ENCODE results near the gene MOGAT3. TPM values are rescaled to one million over a fixed set of nuclear protein-coding genes. Genes with fewer than 3 reads are reported as not detected.

The MOGAT3 gene
- polyA plus RNA-seq, 3 donors from 2014 or later = not detected

- Mint-ChIP-seq H3K36me3 (peaks cover 0 to 17% (median 3%) of the 10 kb centered on the region in 3 donors), H3K4me3 (no peak overlapping the region), H3K27ac (no peak overlapping the region), H3K27me3 (ENCODE audit: low read depth in 3 of 3) (peaks cover 7 to 10% (median 8%) of the 10 kb centered on the region in 3 donors), H3K4me1 (peaks cover 26 to 33% of the 10 kb centered on the region in 2 donors), H3K9me3 (no peaks in the 10 kb centered on the region)
- no peak for DNase-seq
Measured at GRCh38 chr7:101222275-101222830, 21.5 kb upstream of the MOGAT3 start.

GRCh38 chr7:101220295-101220694 is 19.5 kb upstream of the MOGAT3 start:
- Mint-ChIP-seq H3K27me3 (ENCODE audit: low read depth in 3 of 3) (peaks cover 8 to 16% (median 10%) of the 10 kb centered on the region in 3 donors), H3K4me3 (peak overlapping the region in 3 of 5 donors; percentile 29 to 59 (median 49)), H3K36me3 (peaks cover 0 to 14% (median 3%) of the 10 kb centered on the region in 3 donors), H3K27ac (no peak overlapping the region), H3K4me1 (peaks cover 39 to 44% of the 10 kb centered on the region in 2 donors), H3K9me3 (no peaks in the 10 kb centered on the region)
- DNase-seq = no peak

- Mint-ChIP-seq H3K27me3 (ENCODE audit: low read depth in 3 of 3) (peaks cover 8 to 16% (median 12%) of the 10 kb centered on the region in 3 donors), H3K4me3 (peak overlapping the region; percentile 90 to 98 (median 96)), H3K36me3 (no peaks in the 10 kb centered on the region), H3K4me1 (peaks cover 39 to 44% of the 10 kb centered on the region in 2 donors), H3K9me3 (no peaks in the 10 kb centered on the region), H3K27ac (peak overlapping the region; percentile 86 to 98 (median 95))
- no peak for DNase-seq
Measured at GRCh38 chr7:101218236-101219125, 17.6 kb upstream of the MOGAT3 start.

GRCh38 chr7:101217388-101218235 is 16.8 kb upstream of the MOGAT3 start, which contains the start of the genes PLOD3 and ZNHIT1:
PLOD3 (minus strand) TSS chr7:101217581; CDS start chr7:101217274, 307 bp downstream.
ZNHIT1 (plus strand) TSS chr7:101218165; CDS start chr7:101218196, 31 bp downstream.
- Mint-ChIP-seq H3K9me3 (no peaks in the 10 kb centered on the region), H3K4me1 (peaks cover 39 to 44% of the 10 kb centered on the region in 2 donors), H3K27me3 (ENCODE audit: low read depth in 3 of 3) (peaks cover 8 to 16% (median 12%) of the 10 kb centered on the region in 3 donors), H3K27ac (peak within 1 kb of the TSS; percentile 86 to 98 (median 95)), H3K36me3 (no peaks in the 10 kb centered on the region), H3K4me3 (peak within 1 kb of the TSS; percentile 90 to 98 (median 96))
- DNase-seq = peak; percentile 97 to 98 (median 97)

GRCh38 chr7:101216860-101217387 is 16.1 kb upstream of the MOGAT3 start:
- peak in 1 of 3 donors; percentile 7 for DNase-seq
- peaks cover 8 to 16% (median 12%) of the 10 kb centered on the region in 3 donors for H3K27me3 Mint-ChIP-seq (ENCODE audit: low read depth in 3 of 3)
- H3K4me3 Mint-ChIP-seq = peak overlapping the region; percentile 90 to 98 (median 96)
- peaks cover 39 to 44% of the 10 kb centered on the region in 2 donors for H3K4me1 Mint-ChIP-seq
- no peaks in the 10 kb centered on the region for H3K36me3 Mint-ChIP-seq
- H3K27ac Mint-ChIP-seq = peak overlapping the region in 5 of 6 donors; percentile 88 to 95 (median 95)
- no peaks in the 10 kb centered on the region for H3K9me3 Mint-ChIP-seq

GRCh38 chr7:101216001-101216859 is 15.4 kb upstream of the MOGAT3 start:
- Mint-ChIP-seq H3K27ac (peak overlapping the region; percentile 0 to 89 (median 86)), H3K9me3 (no peaks in the 10 kb centered on the region), H3K27me3 (ENCODE audit: low read depth in 3 of 3) (peaks cover 8 to 16% (median 12%) of the 10 kb centered on the region in 3 donors), H3K4me1 (peaks cover 39 to 44% of the 10 kb centered on the region in 2 donors), H3K4me3 (peak overlapping the region; percentile 89 to 98 (median 94)), H3K36me3 (no peaks in the 10 kb centered on the region)
- DNase-seq = peak in 2 of 3 donors; percentile 12 to 23

- Mint-ChIP-seq H3K27ac (no peak overlapping the region), H3K4me1 (peaks cover 11 to 16% of the 10 kb centered on the region in 2 donors), H3K4me3 (no peak overlapping the region), H3K9me3 (no peaks in the 10 kb centered on the region), H3K27me3 (ENCODE audit: low read depth in 3 of 3) (peaks cover 0 to 6% (median 4%) of the 10 kb centered on the region in 3 donors), H3K36me3 (peaks cover 5 to 14% (median 6%) of the 10 kb centered on the region in 3 donors)
- no peak for DNase-seq
Measured at GRCh38 chr7:101212014-101212413, 11.2 kb upstream of the MOGAT3 start.

GRCh38 chr7:101211501-101211900 is 10.7 kb upstream of the MOGAT3 start:
- Mint-ChIP-seq H3K4me3 (no peak overlapping the region), H3K36me3 (peaks cover 5 to 14% (median 6%) of the 10 kb centered on the region in 3 donors), H3K27me3 (ENCODE audit: low read depth in 3 of 3) (peaks cover 0 to 4% (median 0%) of the 10 kb centered on the region in 3 donors), H3K27ac (no peak overlapping the region), H3K4me1 (peaks cover 6 to 12% of the 10 kb centered on the region in 2 donors), H3K9me3 (no peaks in the 10 kb centered on the region)
- no peak for DNase-seq

GRCh38 chr7:101210143-101210542 is 9.3 kb upstream of the MOGAT3 start:
- no peaks in the 10 kb centered on the region for H3K9me3 Mint-ChIP-seq
- H3K27ac Mint-ChIP-seq = no peak overlapping the region
- peaks cover 0 to 6% (median 0%) of the 10 kb centered on the region in 3 donors for H3K27me3 Mint-ChIP-seq (ENCODE audit: low read depth in 3 of 3)
- no peak overlapping the region for H3K4me3 Mint-ChIP-seq
- H3K36me3 Mint-ChIP-seq = peaks cover 5 to 14% (median 6%) of the 10 kb centered on the region in 3 donors
- peaks cover 0 to 2% of the 10 kb centered on the region in 2 donors for H3K4me1 Mint-ChIP-seq
- DNase-seq = no peak

- DNase-seq = no peak
- Mint-ChIP-seq H3K36me3 (peaks cover 5 to 14% (median 6%) of the 10 kb centered on the region in 3 donors), H3K9me3 (no peaks in the 10 kb centered on the region), H3K27me3 (ENCODE audit: low read depth in 3 of 3) (peaks cover 0 to 4% (median 1%) of the 10 kb centered on the region in 3 donors), H3K27ac (peak overlapping the region in 1 of 6 donors; percentile 58), H3K4me3 (no peak overlapping the region), H3K4me1 (peaks cover 0 to 1% of the 10 kb centered on the region in 2 donors)
Measured at GRCh38 chr7:101208794-101209193, 8.0 kb upstream of the MOGAT3 start.

- DNase-seq = no peak
- no peak overlapping the region for H3K4me3 Mint-ChIP-seq
- peak overlapping the region in 1 of 6 donors; percentile 40 for H3K27ac Mint-ChIP-seq
- peaks cover 0 to 1% of the 10 kb centered on the region in 2 donors for H3K4me1 Mint-ChIP-seq
- H3K27me3 Mint-ChIP-seq (ENCODE audit: low read depth in 3 of 3) = peaks cover 0 to 10% (median 4%) of the 10 kb centered on the region in 3 donors
- peaks cover 5 to 14% (median 6%) of the 10 kb centered on the region in 3 donors for H3K36me3 Mint-ChIP-seq
- H3K9me3 Mint-ChIP-seq = no peaks in the 10 kb centered on the region
Measured at GRCh38 chr7:101207459-101207858, 6.6 kb upstream of the MOGAT3 start.

- Mint-ChIP-seq H3K27me3 (ENCODE audit: low read depth in 3 of 3) (peaks cover 0 to 10% (median 4%) of the 10 kb centered on the region in 3 donors), H3K27ac (no peak overlapping the region), H3K9me3 (no peaks in the 10 kb centered on the region), H3K36me3 (peaks cover 5 to 14% (median 6%) of the 10 kb centered on the region in 3 donors), H3K4me1 (peaks cover 0 to 1% of the 10 kb centered on the region in 2 donors), H3K4me3 (no peak overlapping the region)
- DNase-seq = no peak
Measured at GRCh38 chr7:101206665-101207042, 5.8 kb upstream of the MOGAT3 start.
